GM11168 (cell line): ENCODE measurements around the gene ABCG5.

Source experiments
- in situ Hi-C: fragments of 300-500 bp; cut with MboI; formaldehyde crosslinking; loops from one replicate; pipeline ENCODE4 v1.12.0; 2022; ENCODE audit warnings: low sequenced_read_pairs; ENCODE audit not compliant: unreplicated experiment

Gene ABCG5

DNA sequence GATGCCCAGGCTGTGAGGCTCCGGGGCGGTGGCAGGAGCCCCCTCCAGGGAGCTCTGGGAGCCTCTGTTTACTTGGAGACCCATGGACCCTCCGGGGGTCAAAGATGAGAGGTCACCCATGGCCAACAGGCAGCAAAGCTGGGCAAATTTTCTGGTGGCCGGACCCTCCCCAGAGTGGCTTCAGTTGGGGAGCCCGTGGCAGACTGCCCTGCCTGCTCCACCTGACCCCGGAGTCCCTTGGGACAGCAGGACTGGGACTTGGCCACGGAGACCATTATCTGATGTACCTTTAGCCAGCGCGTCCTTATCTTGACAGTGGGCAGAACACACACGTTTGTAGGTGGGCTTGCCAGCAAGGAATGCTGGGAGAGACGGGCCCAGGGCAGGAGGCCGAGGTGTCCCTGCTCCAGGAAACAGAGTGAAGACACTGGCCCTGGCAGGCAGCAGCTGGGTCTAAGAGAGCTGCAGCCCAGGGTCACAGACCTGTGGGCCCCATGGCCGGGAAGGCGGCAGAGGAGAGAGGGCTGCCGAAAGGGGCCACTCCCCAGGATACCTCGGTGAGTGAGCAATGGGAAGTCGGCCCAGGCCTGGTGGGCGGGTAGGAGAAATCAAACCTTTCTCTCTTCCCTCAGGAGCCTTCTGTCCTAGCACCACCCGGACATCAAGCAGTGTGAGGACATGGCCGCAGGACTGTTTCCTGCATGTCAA is at the start of gene ABCG5, which contains the start of gene ABCG8:
TSS of gene ABCG5 (minus strand) at position 280 of the 708 bp plus-strand sequence. CDS start at position 120, 160 bp downstream.
TSS of gene ABCG8 (plus strand) at position 412 of the 708 bp plus-strand sequence. CDS start at position 495, 83 bp downstream.
- in situ Hi-C loops, result no loop called here

- in situ Hi-C loops, result no loop called here
Measured at GRCh38 chr2:43887176-43887575, 48.5 kb upstream of the ABCG5 start.

GRCh38 chr2:43885132-43885632 is 46.5 kb upstream of the ABCG5 start:
- in situ Hi-C loops, result no loop called here

GRCh38 chr2:43884689-43885088 is 46.0 kb upstream of the ABCG5 start:
- in situ Hi-C loops, result no loop called here

GRCh38 chr2:43882312-43882711 is 43.7 kb upstream of the ABCG5 start:
- in situ Hi-C loops, result no loop called here

DNA sequence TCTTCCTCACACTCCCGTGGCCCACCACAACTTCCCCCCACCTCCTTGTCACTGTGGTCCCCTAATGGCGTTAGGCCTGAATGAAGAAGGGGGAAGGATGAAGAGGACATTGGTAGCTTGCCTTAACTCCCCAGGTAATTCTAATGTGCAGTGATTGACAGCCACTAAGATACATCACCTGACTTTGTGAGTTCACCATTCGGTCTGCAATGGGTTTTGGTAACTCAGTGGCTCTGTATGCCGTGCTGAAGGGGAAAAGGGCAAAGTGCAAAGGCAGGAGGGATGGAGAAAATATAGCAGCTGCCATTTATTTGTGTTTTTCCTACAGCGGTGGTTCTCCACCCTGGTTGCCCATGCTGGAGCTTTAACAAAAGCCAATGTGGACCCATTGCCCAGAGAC is 42.3 kb upstream of the ABCG5 start:
- in situ Hi-C loops, result no loop called here

DNA sequence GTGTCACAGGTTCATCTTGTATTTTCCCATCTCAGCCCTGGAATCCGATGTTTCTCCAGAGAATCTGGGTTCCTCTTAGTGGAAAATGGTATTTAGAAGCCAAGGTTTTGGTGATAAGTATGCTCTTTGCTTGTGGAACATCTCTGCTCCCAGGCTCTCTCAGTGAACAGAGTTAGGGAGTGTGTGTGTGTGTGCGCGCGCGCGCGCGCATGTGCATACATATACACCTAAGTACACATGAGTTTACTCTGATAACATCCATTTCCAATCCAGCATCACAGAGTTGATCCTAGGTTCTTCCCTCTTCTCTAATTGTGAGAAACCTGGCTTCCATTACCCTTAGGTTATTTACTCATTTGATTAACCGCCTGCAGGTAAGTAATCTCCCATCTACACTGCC is 41.8 kb upstream of the ABCG5 start:
- in situ Hi-C loops, result no loop called here

DNA sequence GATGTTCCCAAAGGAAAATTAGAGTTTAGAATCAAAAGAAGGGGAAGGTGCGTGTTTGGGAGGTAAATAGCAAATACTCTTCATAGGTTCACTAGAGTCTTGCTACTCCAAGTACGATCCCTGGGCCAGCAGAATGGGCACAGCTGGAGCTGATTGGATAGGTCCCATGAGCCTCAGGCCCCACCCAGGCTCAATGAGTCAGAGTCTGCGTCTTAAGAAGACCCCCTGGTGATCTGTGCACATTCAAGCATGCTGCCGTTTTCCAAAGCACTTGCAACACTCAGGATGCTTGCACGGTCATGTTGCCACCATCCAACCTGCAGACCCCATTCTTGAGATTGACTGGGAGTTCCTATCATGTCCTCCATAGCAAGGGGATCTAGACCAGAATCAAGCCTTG is 40.6 kb upstream of the ABCG5 start:
- in situ Hi-C loops, result no loop called here

DNA sequence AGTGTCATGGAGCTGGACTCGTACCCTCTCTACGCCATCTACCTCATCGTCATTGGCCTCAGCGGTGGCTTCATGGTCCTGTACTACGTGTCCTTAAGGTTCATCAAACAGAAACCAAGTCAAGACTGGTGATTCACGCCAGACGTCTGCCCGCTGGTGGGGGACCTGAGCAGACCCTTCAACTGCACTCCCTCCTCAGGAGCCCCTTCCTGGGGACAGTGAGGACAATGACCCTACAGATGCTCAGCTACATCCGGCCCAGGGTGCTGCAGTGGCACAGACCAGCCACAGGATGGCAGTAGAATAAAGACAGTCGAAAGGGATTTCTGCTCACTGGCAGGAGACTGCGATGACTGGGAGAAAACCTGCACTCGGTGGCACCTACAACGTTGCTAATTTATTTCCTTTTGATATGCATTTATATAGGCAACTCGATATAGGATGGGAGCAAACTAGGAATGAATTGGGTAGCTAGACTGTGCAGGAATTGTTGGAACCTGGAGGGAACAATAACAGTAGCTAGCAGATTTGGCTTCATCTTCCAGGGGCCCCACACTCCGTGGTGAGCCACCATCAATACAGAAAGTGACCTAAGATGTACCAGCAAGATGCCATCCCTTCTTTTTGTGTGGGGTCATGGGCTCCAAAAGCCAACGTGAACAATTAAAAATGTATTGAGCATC is 39.3 kb upstream of the ABCG5 start:
- in situ Hi-C loops, result no loop called here

DNA sequence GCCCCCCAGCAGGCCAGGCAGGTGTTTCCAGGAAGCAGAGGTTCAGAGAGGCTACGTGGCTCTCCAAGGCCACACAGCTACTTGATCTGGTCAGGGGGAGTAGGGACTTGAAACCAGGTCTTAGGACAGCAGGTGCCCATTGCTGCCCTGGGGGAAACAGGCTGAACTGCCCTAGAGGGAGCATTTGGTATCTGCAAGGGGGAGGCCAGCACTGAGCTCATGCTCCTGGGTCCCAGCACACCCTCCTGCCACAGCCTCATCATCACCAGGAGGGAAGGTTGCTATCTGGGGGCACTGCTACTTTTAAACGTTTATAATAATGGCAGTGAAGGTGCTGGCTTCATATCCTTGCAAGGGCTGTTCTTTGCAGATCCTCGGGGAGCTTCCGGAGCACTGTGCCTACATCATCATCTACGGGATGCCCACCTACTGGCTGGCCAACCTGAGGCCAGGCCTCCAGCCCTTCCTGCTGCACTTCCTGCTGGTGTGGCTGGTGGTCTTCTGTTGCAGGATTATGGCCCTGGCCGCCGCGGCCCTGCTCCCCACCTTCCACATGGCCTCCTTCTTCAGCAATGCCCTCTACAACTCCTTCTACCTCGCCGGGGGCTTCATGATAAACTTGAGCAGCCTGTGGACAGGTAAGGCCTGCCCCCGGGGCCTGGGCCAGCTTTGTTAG is 36.3 kb upstream of the ABCG5 start:
- in situ Hi-C loops, result no loop called here

DNA sequence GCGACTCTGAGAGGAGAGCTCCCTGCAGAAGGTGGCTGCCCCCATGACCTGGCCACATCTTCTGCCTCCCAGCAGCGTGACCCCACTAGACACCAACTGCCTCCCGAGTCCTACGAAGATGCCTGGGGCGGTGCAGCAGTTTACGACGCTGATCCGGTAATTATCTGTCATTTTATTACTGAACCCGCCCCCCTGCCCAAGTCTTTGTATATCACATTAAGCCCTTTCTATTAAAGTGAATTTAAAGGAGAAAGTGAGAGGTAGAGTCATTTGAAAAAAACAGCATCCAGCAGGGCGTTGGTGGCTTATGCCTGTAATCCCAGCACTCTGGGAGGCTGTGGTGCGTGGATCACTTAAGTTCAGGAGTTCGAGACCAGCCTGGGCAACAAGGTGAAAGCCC is 33.5 kb upstream of the ABCG5 start:
- in situ Hi-C loops, result no loop called here

GRCh38 chr2:43855292-43855691 is 16.7 kb upstream of the ABCG5 start:
- in situ Hi-C loops, result no loop called here

DNA sequence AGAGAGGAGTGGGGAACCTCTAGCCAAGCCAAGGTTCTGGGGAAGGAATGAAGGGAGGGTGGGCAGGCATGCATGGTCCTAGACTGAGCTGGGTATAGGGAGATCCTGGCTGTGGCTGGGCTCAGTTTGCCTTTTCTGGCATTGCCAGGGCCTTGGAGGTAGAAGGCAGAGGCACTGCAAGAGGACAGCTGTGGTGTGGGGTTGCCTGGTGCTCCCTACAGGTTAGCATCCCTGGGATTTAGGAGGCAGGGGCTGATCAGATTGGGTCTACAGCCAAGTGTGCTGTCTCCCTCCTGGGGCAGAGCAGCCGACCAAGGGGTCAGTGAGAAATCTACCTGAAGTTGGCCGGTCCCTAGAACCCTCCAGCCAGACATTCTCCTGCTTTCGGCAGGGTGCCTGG is 16.0 kb upstream of the ABCG5 start:
- in situ Hi-C loops, result no loop called here

DNA sequence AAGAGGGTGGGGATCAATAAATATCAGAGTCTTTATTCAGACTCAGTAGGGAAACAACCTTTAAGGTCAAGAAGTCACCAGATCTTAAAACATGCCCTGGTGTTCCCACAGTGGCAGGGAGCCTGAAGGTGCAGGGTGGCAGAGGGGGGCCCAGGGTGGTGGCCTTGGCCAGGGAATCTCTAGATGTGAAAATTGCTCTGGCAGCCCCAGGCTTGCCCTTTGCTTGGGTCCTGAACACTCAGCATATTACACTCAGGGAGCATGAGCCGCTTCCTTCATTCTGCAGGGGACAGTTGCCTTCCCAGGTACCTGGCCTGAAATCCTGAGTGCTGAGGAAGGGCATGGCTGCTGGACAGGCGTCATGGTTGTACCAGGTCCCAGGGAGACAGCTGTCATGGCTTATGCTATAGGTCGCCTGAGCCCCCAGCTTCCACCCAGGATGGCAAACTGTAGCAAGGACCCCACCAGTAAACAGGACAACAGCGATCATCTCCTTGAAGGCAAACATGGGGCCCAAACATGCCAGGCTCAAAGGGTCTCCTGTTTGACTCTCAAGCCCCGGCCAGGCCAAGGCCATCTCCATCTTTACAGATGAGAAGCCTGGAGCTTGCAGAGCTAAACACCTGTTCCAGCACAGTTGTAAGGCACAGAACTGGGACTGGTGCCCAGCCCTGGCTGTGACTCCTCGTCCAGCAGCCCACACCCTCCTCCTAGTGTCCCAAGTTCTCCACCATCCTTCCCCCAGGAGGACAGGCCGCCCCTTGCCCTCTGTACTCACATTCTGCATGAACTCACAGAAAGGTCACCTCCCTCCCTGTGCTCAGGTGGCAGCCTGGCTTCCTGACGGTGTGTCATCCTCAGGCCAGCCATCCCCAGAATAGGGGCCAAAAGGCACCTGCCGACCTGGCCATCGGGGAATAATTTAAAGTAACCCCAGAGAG is 14.8 kb upstream of the ABCG5 start:
- in situ Hi-C loops, result no loop called here

DNA sequence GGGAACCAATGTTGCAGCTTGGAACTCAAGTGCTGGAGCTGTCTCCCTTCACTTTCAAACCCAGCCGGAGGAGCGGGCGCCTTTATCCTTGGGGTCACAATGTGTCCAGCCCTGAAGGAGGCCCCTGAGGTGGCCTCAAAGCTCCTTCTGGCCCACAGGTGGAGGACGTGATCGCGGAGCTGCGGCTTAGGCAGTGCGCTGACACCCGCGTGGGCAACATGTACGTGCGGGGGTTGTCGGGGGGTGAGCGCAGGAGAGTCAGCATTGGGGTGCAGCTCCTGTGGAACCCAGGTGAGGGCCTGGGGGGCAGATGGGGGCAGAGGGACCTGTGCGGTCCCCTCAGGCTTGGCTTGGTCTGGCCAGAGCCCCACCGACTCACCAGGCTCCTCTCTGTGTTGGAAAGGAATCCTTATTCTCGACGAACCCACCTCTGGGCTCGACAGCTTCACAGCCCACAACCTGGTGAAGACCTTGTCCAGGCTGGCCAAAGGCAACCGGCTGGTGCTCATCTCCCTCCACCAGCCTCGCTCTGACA is 13.6 kb upstream of the ABCG5 start:
- in situ Hi-C loops, result no loop called here

- in situ Hi-C loops, result no loop called here
Measured at GRCh38 chr2:43851011-43851980, 12.7 kb upstream of the ABCG5 start.

GRCh38 chr2:43848214-43848613 is 9.6 kb upstream of the ABCG5 start:
- in situ Hi-C loops, result no loop called here

DNA sequence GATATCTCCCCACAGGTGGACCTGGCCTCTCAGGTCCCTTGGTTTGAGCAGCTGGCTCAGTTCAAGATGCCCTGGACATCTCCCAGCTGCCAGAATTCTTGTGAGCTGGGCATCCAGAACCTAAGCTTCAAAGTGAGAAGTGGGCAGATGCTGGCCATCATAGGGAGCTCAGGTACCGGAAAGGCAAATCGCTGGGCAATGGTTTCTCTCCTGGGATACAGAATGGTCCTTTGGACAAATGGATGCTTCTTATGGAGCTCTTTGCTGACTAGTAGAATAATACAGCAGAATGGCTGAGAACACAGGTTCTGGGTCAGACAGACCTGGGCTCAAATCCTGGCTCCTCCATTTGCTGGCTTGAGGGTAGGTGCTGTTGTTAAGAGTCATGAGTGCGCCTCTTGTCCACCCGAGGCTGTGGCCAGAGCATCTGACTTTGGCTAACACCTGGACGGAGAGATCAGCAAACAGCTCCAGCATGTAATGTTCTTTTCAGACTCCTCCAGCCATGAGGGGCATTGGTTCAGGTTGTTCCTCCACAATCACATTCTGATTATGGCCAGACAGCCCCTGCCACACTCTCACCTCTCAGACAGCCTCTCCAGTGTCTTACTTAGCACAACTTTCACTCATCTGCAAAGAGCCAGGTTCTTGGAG is 7.6 kb upstream of the ABCG5 start:
- in situ Hi-C loops, result no loop called here
